Spinal cord (tissue), 10 donors: ENCODE measurements around the gene SF1. TPM values are rescaled to one million over a fixed set of nuclear protein-coding genes. Genes with fewer than 3 reads are reported as not detected.

ENCODE experiments used
- DNase-seq, 6 donors: peaks; one replicate each; pipeline versions ENCODE4 v3.0.0 to v3.0.0-alpha.2; 2013 to 2015; ENCODE audit warnings: low spot score in 6 of 6, low read depth in 4 of 6
- H3K27ac ChIP-seq: one replicate; pipeline ENCODE4 v1.5.1; 2013; ENCODE audit warnings: low read depth, low read length, control low read depth
- H3K27me3 ChIP-seq: one replicate; pipeline ENCODE4 v1.6.1; 2013; ENCODE audit warnings: low read length; ENCODE audit not compliant: control insufficient read depth, insufficient read depth
- H3K36me3 ChIP-seq: one replicate; pipeline ENCODE4 v1.6.1; 2013; ENCODE audit warnings: low read length; ENCODE audit not compliant: control insufficient read depth, insufficient read depth
- H3K4me1 ChIP-seq: one replicate; pipeline ENCODE4 v1.6.1; 2013; ENCODE audit warnings: low read length; ENCODE audit not compliant: control insufficient read depth, insufficient read depth
- H3K4me3 ChIP-seq: one replicate; pipeline ENCODE4 v1.5.1; 2013; ENCODE audit warnings: low read depth, low read length, control low read depth
- H3K9me3 ChIP-seq: one replicate; pipeline ENCODE4 v1.6.1; 2013; ENCODE audit warnings: low read length; ENCODE audit not compliant: control insufficient read depth, insufficient read depth
- WGBS: methylation state at CpG from one replicate; pipeline ENCODE4 v1.1.5; 2013; ENCODE audit warnings: missing lambda C conversion rate; ENCODE audit not compliant: insufficient coverage; 5-methylcytosine and 5-hydroxymethylcytosine counted together
- polyA plus RNA-seq, 2 donors: library from polyadenylated mRNA; unstranded; fragments of 120-200 nt; gene quantifications; one replicate each; pipeline ENCODE4 v1.2.1, GENCODE V29; 2013; ENCODE audit not compliant: insufficient read length in 2 of 2
- total RNA-seq, 2 donors: library from RNA; depleted of rRNA in 1 of 2; stranded (reverse); fragments of 120-200 nt in 1 of 2; fragments of >200 nt in 1 of 2; gene quantifications; one replicate each; pipeline versions ENCODE4 v1.2.3 to v1.2.4, GENCODE V29; 2013 to 2014
- donor health status: healthy.

SF1 gene
- total and polyA plus RNA-seq, 4 donors, result 102 to 377 (median 202) TPM

GRCh38 chr11:64728757-64729365, 49.5 kb downstream of the SF1 start:
- 86% methylated on average over 5 of the region's 11 CpGs for WGBS
- Histone ChIP-seq H3K9me3 (no peaks in the 10 kb centered on the region), H3K4me1 (peaks cover 31% of the 10 kb centered on the region), H3K27ac (no peak overlapping the region), H3K4me3 (no peak overlapping the region), H3K27me3 (no peaks in the 10 kb centered on the region), H3K36me3 (peaks cover 8% of the 10 kb centered on the region)
- DNase-seq, result no peak

GRCh38 chr11:64726867-64727530, 51.3 kb downstream of the SF1 start:
- 60% methylated on average over 2 of the region's 7 CpGs for WGBS
- no peak for DNase-seq
- H3K27ac ChIP-seq, result no peak overlapping the region
- no peak overlapping the region for H3K4me3 ChIP-seq
- H3K4me1 ChIP-seq, result peaks cover 42% of the 10 kb centered on the region
- no peaks in the 10 kb centered on the region for H3K9me3 ChIP-seq
- peaks cover 8% of the 10 kb centered on the region for H3K36me3 ChIP-seq
- H3K27me3 ChIP-seq, result no peaks in the 10 kb centered on the region

- DNase-seq, result no peak
- 23% methylated on average over 5 of the region's 9 CpGs for WGBS
- Histone ChIP-seq H3K4me3 (no peak overlapping the region), H3K9me3 (no peaks in the 10 kb centered on the region), H3K36me3 (peaks cover 9% of the 10 kb centered on the region), H3K4me1 (peaks cover 50% of the 10 kb centered on the region), H3K27ac (no peak overlapping the region), H3K27me3 (no peaks in the 10 kb centered on the region)
Observed at GRCh38 chr11:64726211-64726641, 52.1 kb downstream of the SF1 start.

GRCh38 chr11:64724863-64725532, 53.3 kb downstream of the SF1 start:
- Histone ChIP-seq H3K4me3 (no peak overlapping the region), H3K36me3 (peaks cover 19% of the 10 kb centered on the region), H3K27ac (no peak overlapping the region), H3K27me3 (no peaks in the 10 kb centered on the region), H3K9me3 (no peaks in the 10 kb centered on the region), H3K4me1 (peaks cover 61% of the 10 kb centered on the region)
- DNase-seq, result no peak
- WGBS, result 62% methylated on average over 6 of the region's 7 CpGs

GRCh38 chr11:64723907-64724862, 54.2 kb downstream of the SF1 start:
- Histone ChIP-seq H3K4me3 (peak overlapping the region; percentile 55), H3K4me1 (peaks cover 65% of the 10 kb centered on the region), H3K27ac (peak overlapping the region; percentile 78), H3K36me3 (peaks cover 24% of the 10 kb centered on the region), H3K27me3 (no peaks in the 10 kb centered on the region), H3K9me3 (no peaks in the 10 kb centered on the region)
- WGBS, result 27% methylated on average over 3 of the region's 9 CpGs
- DNase-seq, result peak in 1 of 6 donors; percentile 60

- H3K4me1 ChIP-seq, result peaks cover 67% of the 10 kb centered on the region
- H3K4me3 ChIP-seq, result peak within 1 kb of the TSS; percentile 55
- H3K27me3 ChIP-seq, result no peaks in the 10 kb centered on the region
- DNase-seq, result peak; percentile 72 to 98 (median 88)
- H3K9me3 ChIP-seq, result no peaks in the 10 kb centered on the region
- peak within 1 kb of the TSS; percentile 78 for H3K27ac ChIP-seq
- WGBS, result 3% methylated on average over 62 of the region's 66 CpGs
- H3K36me3 ChIP-seq, result peaks cover 22% of the 10 kb centered on the region
Observed at GRCh38 chr11:64723117-64723906, 55.0 kb downstream of the SF1 start, which contains the start of gene NRXN2. NRXN2 (minus strand) TSS chr11:64723197; CDS start chr11:64713699, 9,498 bp downstream.

GRCh38 chr11:64722141-64723065, 55.9 kb downstream of the SF1 start:
- H3K4me1 ChIP-seq, result peaks cover 76% of the 10 kb centered on the region
- peaks cover 29% of the 10 kb centered on the region for H3K36me3 ChIP-seq
- H3K27me3 ChIP-seq, result no peaks in the 10 kb centered on the region
- peak overlapping the region; percentile 44 for H3K4me3 ChIP-seq
- H3K27ac ChIP-seq, result peak overlapping the region; percentile 49
- peak in 2 of 6 donors; percentile 60 to 73 for DNase-seq
- WGBS, result 9% methylated on average over 14 of the region's 36 CpGs
- H3K9me3 ChIP-seq, result no peaks in the 10 kb centered on the region

- Histone ChIP-seq H3K4me1 (peaks cover 84% of the 10 kb centered on the region), H3K27me3 (no peaks in the 10 kb centered on the region), H3K4me3 (peak overlapping the region; percentile 44), H3K27ac (no peak overlapping the region), H3K9me3 (no peaks in the 10 kb centered on the region), H3K36me3 (peaks cover 34% of the 10 kb centered on the region)
- no CpG with 5 or more reads among the region's 3 CpGs for WGBS
- DNase-seq, result no peak
Observed at GRCh38 chr11:64721359-64721699, 57.0 kb downstream of the SF1 start.
